Measurements from ENCODE around the gene CHD6. TPM values are rescaled to one million over a fixed set of nuclear protein-coding genes. Genes with fewer than 3 reads are reported as not detected.

The CHD6 gene
- total and polyA plus RNA-seq, 4 donors: 3.3 to 23.4 (median 18.2) TPM

DNA sequence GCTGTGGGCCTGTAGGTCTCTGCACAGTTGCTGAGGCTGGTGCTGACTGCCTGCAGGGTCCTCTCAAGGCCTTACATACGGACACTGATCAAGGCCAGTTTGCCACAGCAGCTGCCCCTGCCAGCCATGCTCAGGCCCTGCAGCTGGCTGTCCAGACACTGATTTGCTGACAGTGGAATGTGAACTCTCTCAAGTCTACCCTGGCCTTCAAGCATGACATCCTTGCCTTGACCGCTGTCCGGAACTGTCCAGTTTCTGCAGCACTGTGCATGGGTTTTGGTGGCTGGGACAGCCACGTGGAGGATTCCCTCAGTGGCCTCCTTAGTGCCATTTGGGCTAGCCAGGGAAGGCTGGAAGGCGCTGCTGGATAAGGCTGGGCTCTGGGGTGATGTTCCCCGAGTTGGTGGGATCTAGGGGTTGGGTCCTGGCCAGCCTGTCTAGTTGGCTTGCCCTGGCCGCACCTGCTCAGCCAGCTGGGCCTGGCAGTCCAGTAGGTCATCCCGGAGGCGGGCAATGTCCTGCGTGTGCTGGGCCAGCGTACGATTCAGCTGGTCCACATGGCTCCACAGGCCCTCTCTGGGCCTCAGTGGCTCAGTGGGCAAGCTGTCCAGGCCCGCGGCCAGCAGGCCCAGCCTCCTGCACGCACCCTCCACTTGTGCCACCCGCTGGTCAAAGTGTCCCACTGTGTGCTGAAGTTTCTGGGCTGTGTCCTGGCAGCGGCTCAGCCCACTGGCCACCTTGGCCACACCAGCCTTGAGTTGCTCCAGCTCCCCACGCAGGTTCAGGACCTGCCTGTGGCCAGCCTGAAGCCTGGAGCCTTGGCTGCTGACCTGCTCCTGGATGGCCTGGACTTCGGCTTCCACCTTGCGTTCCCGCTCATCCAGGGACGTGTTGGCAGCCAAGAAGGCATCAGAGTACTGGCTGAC is 257.1 kb downstream of the CHD6 start:
- TF ChIP-seq HNF4A (conservative IDR thresholded peaks at IDR 0.05) (no peak), NR2F2 (IDR thresholded peaks at IDR 0.05) (no peak), TAF1 (conservative IDR thresholded peaks at IDR 0.05) (no peak), FOXA1 (IDR thresholded peaks at IDR 0.05) (no peak)
- no peak for DNase-seq (ENCODE audit: low spot score)

DNA sequence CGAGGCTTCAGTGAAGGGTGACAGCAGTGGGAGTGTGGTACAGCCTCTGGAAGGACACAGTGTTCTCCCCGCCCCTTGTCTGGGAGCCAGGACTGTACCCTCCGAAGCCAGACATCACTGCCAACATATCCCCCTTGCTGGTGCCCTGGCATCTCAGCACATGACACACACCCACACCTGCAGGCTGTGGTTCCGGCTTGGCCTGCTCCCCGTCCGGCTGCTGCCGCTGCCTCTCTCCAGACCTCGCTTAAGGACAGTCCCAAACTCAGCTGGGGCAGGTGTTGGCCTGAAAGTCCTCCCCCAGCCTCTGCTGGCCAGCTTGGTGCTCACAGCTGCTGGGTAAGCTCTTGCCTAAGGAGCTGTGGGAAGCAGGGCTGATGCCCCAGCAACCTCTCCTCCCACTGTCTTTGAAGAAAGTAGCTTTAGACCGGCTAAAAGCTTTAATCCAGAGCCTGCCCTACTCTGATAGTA is 258.6 kb downstream of the CHD6 start:
- Histone ChIP-seq H3K9me3 (ENCODE audit: control insufficient read depth in 4 of 4, low read length in 3 of 4) (no peaks in the 10 kb centered on the region), H3K27me3 (ENCODE audit: control insufficient read depth in 4 of 4, insufficient read depth in 4 of 4, low read length in 3 of 4) (no peaks in the 10 kb centered on the region), H3K9ac (ENCODE audit: low read depth in 1 of 2, low read length in 2 of 2) (no peak overlapping the region), H3K4me1 (ENCODE audit: control insufficient read depth in 4 of 4, insufficient read depth in 4 of 4, low read length in 3 of 4) (peaks cover 4 to 14% (median 11%) of the 10 kb centered on the region in 4 donors), H3K27ac (ENCODE audit: low read depth in 1 of 2, low read length in 2 of 2) (no peak overlapping the region), H3K4me3 (ENCODE audit: low read depth in 1 of 3, low read length in 3 of 3) (no peak overlapping the region), H3K36me3 (ENCODE audit: control insufficient read depth in 4 of 4, insufficient read depth in 3 of 4, low read depth in 1 of 4, low read length in 3 of 4) (peaks cover 0 to 21% (median 4%) of the 10 kb centered on the region in 4 donors)
- TF ChIP-seq, protein P1, sequence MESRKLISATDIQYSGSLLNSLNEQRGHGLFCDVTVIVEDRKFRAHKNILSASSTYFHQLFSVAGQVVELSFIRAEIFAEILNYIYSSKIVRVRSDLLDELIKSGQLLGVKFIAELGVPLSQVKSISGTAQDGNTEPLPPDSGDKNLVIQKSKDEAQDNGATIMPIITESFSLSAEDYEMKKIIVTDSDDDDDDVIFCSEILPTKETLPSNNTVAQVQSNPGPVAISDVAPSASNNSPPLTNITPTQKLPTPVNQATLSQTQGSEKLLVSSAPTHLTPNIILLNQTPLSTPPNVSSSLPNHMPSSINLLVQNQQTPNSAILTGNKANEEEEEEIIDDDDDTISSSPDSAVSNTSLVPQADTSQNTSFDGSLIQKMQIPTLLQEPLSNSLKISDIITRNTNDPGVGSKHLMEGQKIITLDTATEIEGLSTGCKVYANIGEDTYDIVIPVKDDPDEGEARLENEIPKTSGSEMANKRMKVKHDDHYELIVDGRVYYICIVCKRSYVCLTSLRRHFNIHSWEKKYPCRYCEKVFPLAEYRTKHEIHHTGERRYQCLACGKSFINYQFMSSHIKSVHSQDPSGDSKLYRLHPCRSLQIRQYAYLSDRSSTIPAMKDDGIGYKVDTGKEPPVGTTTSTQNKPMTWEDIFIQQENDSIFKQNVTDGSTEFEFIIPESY (IDR thresholded peaks at IDR 0.05): no peak
- no peak for DNase-seq (ENCODE audit: low spot score)
- WGBS: 86% methylated on average over 9 of the region's 9 CpGs

More for the DNA sequence above, 257.1 kb downstream of the CHD6 start:
- H3K9me3 ChIP-seq (ENCODE audit: control insufficient read depth in 4 of 4, low read length in 3 of 4): no peaks in the 10 kb centered on the region
- peaks cover 0 to 11% (median 2%) of the 10 kb centered on the region in 4 donors for H3K36me3 ChIP-seq (ENCODE audit: control insufficient read depth in 4 of 4, insufficient read depth in 3 of 4, low read depth in 1 of 4, low read length in 3 of 4)
- WGBS: 87% methylated on average over 22 of the region's 22 CpGs
- peaks cover 7 to 18% (median 14%) of the 10 kb centered on the region in 4 donors for H3K4me1 ChIP-seq (ENCODE audit: control insufficient read depth in 4 of 4, insufficient read depth in 4 of 4, low read length in 3 of 4)
- no peak overlapping the region for H3K4me3 ChIP-seq (ENCODE audit: low read depth in 1 of 3, low read length in 3 of 3)
- no peak overlapping the region for H3K27ac ChIP-seq (ENCODE audit: low read depth in 1 of 2, low read length in 2 of 2)
- peaks cover 0 to 11% (median 3%) of the 10 kb centered on the region in 4 donors for H3K27me3 ChIP-seq (ENCODE audit: control insufficient read depth in 4 of 4, insufficient read depth in 4 of 4, low read length in 3 of 4)
- H3K9ac ChIP-seq (ENCODE audit: low read depth in 1 of 2, low read length in 2 of 2): no peak overlapping the region

DNA sequence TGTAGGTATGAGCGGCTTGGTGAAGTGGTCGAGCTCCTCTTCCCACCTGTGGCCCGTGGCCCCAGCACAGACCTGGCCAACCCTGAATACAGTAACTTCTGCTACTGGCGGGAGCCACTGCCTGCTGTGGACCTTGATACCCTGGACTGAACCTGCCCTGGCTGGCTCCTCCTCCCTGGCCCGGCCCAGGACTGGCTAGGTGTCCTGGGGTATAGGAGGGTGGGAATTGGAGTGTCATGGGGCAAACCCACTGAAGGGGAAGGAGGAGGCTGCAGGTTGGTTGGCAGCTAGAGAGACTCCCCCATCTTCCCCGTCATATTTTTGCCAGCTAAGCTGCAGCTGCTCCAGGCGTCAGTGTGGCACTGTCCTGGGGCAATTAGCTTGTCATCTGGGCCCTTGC is 259.5 kb downstream of the CHD6 start:
- Histone ChIP-seq H3K27ac (ENCODE audit: low read depth in 1 of 2, low read length in 2 of 2) (no peak overlapping the region), H3K36me3 (ENCODE audit: control insufficient read depth in 4 of 4, insufficient read depth in 3 of 4, low read depth in 1 of 4, low read length in 3 of 4) (peaks cover 0 to 26% (median 4%) of the 10 kb centered on the region in 4 donors), H3K4me1 (ENCODE audit: control insufficient read depth in 4 of 4, insufficient read depth in 4 of 4, low read length in 3 of 4) (peaks cover 4 to 14% (median 11%) of the 10 kb centered on the region in 4 donors), H3K9ac (ENCODE audit: low read depth in 1 of 2, low read length in 2 of 2) (no peak overlapping the region), H3K9me3 (ENCODE audit: control insufficient read depth in 4 of 4, low read length in 3 of 4) (no peaks in the 10 kb centered on the region), H3K27me3 (ENCODE audit: control insufficient read depth in 4 of 4, insufficient read depth in 4 of 4, low read length in 3 of 4) (no peaks in the 10 kb centered on the region), H3K4me3 (ENCODE audit: low read depth in 1 of 3, low read length in 3 of 3) (no peak overlapping the region)
- DNase-seq (ENCODE audit: low spot score): no peak
- 55% methylated on average over 7 of the region's 7 CpGs for WGBS
- TF ChIP-seq JUND (IDR thresholded peaks at IDR 0.05) (no peak), NR2F2 (IDR thresholded peaks at IDR 0.05) (no peak), RAD21 (IDR thresholded peaks at IDR 0.05) (peak in 1 of 2 donors; percentile 29), HNF4G (IDR thresholded peaks at IDR 0.05) (peak; percentile 77), FOXA1 (IDR thresholded peaks at IDR 0.05) (no peak), RXRA (IDR thresholded peaks at IDR 0.05) (peak in 1 of 2 donors; percentile 25), FOXA2 (IDR thresholded peaks at IDR 0.05) (no peak), TAF1 (conservative IDR thresholded peaks at IDR 0.05) (no peak), EGR1 (IDR thresholded peaks at IDR 0.05; ENCODE audit: low read depth in 2 of 2) (no peak), GABPA (IDR thresholded peaks at IDR 0.05 in 1 of 2, conservative IDR thresholded peaks at IDR 0.05 in 1 of 2) (no peak)
- TF ChIP-seq, protein P1 (IDR thresholded peaks at IDR 0.05): no peak
- TF ChIP-seq, protein P2, sequence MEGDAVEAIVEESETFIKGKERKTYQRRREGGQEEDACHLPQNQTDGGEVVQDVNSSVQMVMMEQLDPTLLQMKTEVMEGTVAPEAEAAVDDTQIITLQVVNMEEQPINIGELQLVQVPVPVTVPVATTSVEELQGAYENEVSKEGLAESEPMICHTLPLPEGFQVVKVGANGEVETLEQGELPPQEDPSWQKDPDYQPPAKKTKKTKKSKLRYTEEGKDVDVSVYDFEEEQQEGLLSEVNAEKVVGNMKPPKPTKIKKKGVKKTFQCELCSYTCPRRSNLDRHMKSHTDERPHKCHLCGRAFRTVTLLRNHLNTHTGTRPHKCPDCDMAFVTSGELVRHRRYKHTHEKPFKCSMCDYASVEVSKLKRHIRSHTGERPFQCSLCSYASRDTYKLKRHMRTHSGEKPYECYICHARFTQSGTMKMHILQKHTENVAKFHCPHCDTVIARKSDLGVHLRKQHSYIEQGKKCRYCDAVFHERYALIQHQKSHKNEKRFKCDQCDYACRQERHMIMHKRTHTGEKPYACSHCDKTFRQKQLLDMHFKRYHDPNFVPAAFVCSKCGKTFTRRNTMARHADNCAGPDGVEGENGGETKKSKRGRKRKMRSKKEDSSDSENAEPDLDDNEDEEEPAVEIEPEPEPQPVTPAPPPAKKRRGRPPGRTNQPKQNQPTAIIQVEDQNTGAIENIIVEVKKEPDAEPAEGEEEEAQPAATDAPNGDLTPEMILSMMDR (IDR thresholded peaks at IDR 0.05; ENCODE audit: low read depth, low read length, missing input control): no peak
- TF ChIP-seq, protein P3, sequence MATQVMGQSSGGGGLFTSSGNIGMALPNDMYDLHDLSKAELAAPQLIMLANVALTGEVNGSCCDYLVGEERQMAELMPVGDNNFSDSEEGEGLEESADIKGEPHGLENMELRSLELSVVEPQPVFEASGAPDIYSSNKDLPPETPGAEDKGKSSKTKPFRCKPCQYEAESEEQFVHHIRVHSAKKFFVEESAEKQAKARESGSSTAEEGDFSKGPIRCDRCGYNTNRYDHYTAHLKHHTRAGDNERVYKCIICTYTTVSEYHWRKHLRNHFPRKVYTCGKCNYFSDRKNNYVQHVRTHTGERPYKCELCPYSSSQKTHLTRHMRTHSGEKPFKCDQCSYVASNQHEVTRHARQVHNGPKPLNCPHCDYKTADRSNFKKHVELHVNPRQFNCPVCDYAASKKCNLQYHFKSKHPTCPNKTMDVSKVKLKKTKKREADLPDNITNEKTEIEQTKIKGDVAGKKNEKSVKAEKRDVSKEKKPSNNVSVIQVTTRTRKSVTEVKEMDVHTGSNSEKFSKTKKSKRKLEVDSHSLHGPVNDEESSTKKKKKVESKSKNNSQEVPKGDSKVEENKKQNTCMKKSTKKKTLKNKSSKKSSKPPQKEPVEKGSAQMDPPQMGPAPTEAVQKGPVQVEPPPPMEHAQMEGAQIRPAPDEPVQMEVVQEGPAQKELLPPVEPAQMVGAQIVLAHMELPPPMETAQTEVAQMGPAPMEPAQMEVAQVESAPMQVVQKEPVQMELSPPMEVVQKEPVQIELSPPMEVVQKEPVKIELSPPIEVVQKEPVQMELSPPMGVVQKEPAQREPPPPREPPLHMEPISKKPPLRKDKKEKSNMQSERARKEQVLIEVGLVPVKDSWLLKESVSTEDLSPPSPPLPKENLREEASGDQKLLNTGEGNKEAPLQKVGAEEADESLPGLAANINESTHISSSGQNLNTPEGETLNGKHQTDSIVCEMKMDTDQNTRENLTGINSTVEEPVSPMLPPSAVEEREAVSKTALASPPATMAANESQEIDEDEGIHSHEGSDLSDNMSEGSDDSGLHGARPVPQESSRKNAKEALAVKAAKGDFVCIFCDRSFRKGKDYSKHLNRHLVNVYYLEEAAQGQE (IDR thresholded peaks at IDR 0.05): no peak
- TF ChIP-seq, protein P4, sequence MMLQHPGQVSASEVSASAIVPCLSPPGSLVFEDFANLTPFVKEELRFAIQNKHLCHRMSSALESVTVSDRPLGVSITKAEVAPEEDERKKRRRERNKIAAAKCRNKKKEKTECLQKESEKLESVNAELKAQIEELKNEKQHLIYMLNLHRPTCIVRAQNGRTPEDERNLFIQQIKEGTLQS (IDR thresholded peaks at IDR 0.05): no peak
- TF ChIP-seq, protein P5, sequence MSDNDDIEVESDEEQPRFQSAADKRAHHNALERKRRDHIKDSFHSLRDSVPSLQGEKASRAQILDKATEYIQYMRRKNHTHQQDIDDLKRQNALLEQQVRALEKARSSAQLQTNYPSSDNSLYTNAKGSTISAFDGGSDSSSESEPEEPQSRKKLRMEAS (IDR thresholded peaks at IDR 0.05): no peak

Data from liver (tissue), 9 donors.